CD14-positive monocyte (primary cell): ENCODE data around the gene ZDHHC5. TPM values are rescaled to one million over a fixed set of nuclear protein-coding genes. Genes with fewer than 3 reads are reported as not detected.

ENCODE experiments used
- DNase-seq, 3 donors: peaks; one replicate each; pipeline ENCODE4 v3.0.0-alpha.2; 2011 to 2022
- H2AFZ ChIP-seq: 2 replicates; pipeline ENCODE4 v1.6.0; 2012; ENCODE audit warnings: mild to moderate bottlenecking, low read depth, low read length, inconsistent platforms; ENCODE audit not compliant: insufficient read depth, poor library complexity, severe bottlenecking
- H3K27ac ChIP-seq, 2 donors: 1 replicate in 1 of 2; 2 replicates in 1 of 2; pipeline ENCODE4 v1.5.1; 2012 to 2013; ENCODE audit warnings: low read length in 2 of 2, control low read depth in 1 of 2, inconsistent platforms in 1 of 2, low read depth in 1 of 2, mild to moderate bottlenecking in 1 of 2
- H3K27me3 ChIP-seq, 2 donors: one replicate each; pipeline versions ENCODE4 v1.6.0 to v1.6.1; 2011 to 2013; ENCODE audit warnings: low read length in 2 of 2; ENCODE audit not compliant: control insufficient read depth in 2 of 2, insufficient read depth in 2 of 2
- H3K36me3 ChIP-seq, 2 donors: replicated peaks in 1 of 2; 1 replicate in 1 of 2; 2 replicates in 1 of 2; pipeline versions ENCODE4 v1.5.1 to v1.6.1; 2012 to 2013; ENCODE audit warnings: low read length in 2 of 2, control low read depth in 1 of 2, inconsistent platforms in 1 of 2, mild to moderate bottlenecking in 1 of 2; ENCODE audit not compliant: insufficient read depth in 2 of 2, control insufficient read depth in 1 of 2
- H3K4me1 ChIP-seq, 2 donors: 1 replicate in 1 of 2; 2 replicates in 1 of 2; pipeline versions ENCODE4 v1.5.1 to v1.6.1; 2012 to 2013; ENCODE audit warnings: low read length in 2 of 2, control low read depth in 1 of 2, inconsistent platforms in 1 of 2, mild to moderate bottlenecking in 1 of 2, moderate library complexity in 1 of 2; ENCODE audit not compliant: insufficient read depth in 2 of 2, control insufficient read depth in 1 of 2
- H3K4me2 ChIP-seq: replicated peaks from 2 replicates; pipeline ENCODE3; 2012; ENCODE audit warnings: low read length, moderate library complexity, mild to moderate bottlenecking; ENCODE audit not compliant: poor library complexity, severe bottlenecking; ENCODE audit errors: extremely low read depth
- H3K4me3 ChIP-seq, 3 experiments: fragments of 200-600 bp in 1 of 3; sonication (generic) in 1 of 3; replicated peaks in 1 of 3; 1 replicate in 2 of 3; 2 replicates in 1 of 3; pipeline ENCODE4 v1.5.1; 2011 to 2013; ENCODE audit warnings: low read length in 3 of 3, mild to moderate bottlenecking in 3 of 3, control low read depth in 2 of 3, low read depth in 2 of 3, inconsistent platforms in 1 of 3, moderate library complexity in 1 of 3
- H3K79me2 ChIP-seq: 2 replicates; pipeline ENCODE4 v1.6.0; 2012; ENCODE audit warnings: mild to moderate bottlenecking, control low read depth, inconsistent platforms, low read length, moderate library complexity; ENCODE audit not compliant: insufficient read depth
- H3K9ac ChIP-seq: 2 replicates; pipeline ENCODE4 v1.6.0; 2017; ENCODE audit warnings: low read length, mild to moderate bottlenecking; ENCODE audit not compliant: insufficient read depth, poor library complexity, severe bottlenecking
- H3K9me3 ChIP-seq, 2 donors: replicated peaks in 1 of 2; 1 replicate in 1 of 2; 2 replicates in 1 of 2; pipeline versions ENCODE4 v1.5.1 to v1.6.1; 2012 to 2013; ENCODE audit warnings: low read length in 2 of 2, control low read depth in 1 of 2; ENCODE audit not compliant: control insufficient read depth in 1 of 2, insufficient read depth in 1 of 2
- H4K20me1 ChIP-seq: 2 replicates; pipeline ENCODE4 v1.6.0; 2012; ENCODE audit warnings: mild to moderate bottlenecking, low read length, control low read depth, moderate library complexity; ENCODE audit not compliant: insufficient read depth
- H3K27ac Mint-ChIP-seq, 7 donors: one replicate each; pipeline ENCODE4 v1.8.0; 2020; ENCODE audit warnings: mild to moderate bottlenecking in 7 of 7, mixed read lengths in 7 of 7, moderate library complexity in 6 of 7, inconsistent platforms in 2 of 7
- H3K27me3 Mint-ChIP-seq, 3 donors: one replicate each; pipeline ENCODE4 v1.8.0; 2021 to 2022; ENCODE audit warnings: low read depth in 3 of 3, mild to moderate bottlenecking in 3 of 3, mixed read lengths in 3 of 3, moderate library complexity in 3 of 3, inconsistent platforms in 1 of 3
- H3K36me3 Mint-ChIP-seq, 2 donors: one replicate each; pipeline ENCODE4 v1.8.0; 2020; ENCODE audit warnings: mixed read lengths in 2 of 2, inconsistent platforms in 1 of 2, mild to moderate bottlenecking in 1 of 2
- H3K4me1 Mint-ChIP-seq: one replicate; pipeline ENCODE4 v1.8.0; 2020; ENCODE audit warnings: mild to moderate bottlenecking, mixed read lengths
- H3K4me3 Mint-ChIP-seq, 2 donors: one replicate each; pipeline ENCODE4 v1.8.0; 2020; ENCODE audit warnings: mild to moderate bottlenecking in 2 of 2, mixed read lengths in 2 of 2, moderate library complexity in 1 of 2
- H3K9me3 Mint-ChIP-seq, 7 donors: one replicate each; pipeline ENCODE4 v1.8.0; 2020 to 2022; ENCODE audit warnings: mixed read lengths in 7 of 7, mild to moderate bottlenecking in 6 of 7, moderate library complexity in 6 of 7, inconsistent platforms in 2 of 7
- WGBS: methylation state at CpG from one replicate; pipeline ENCODE4 v1.1.5; 2013; ENCODE audit warnings: missing lambda C conversion rate; ENCODE audit not compliant: insufficient coverage; 5-methylcytosine and 5-hydroxymethylcytosine counted together
- intact Hi-C, 2 donors: fragments of 100-400 bp; cut with micrococcal nuclease; formaldehyde crosslinking; loops; one replicate each; pipeline versions ENCODE4 v1.15.0 to v1.15.1; 2023
- polyA plus RNA-seq, 3 donors: library from polyadenylated mRNA; depleted of rRNA in 1 of 3; unstranded in 2 of 3; stranded (reverse) in 1 of 3; fragments of 300-500 nt in 2 of 3; fragments of >200 nt in 1 of 3; fragmentation: Illumina TruSeq in 2 of 3; gene quantifications; 1 replicate in 2 of 3; 2 replicates in 1 of 3; pipeline ENCODE4 v1.2.3, GENCODE V29; 2012 to 2021
- TF ChIP-seq, protein P1 (sequence below): fragments of 200-600 bp; IDR thresholded peaks from one replicate; pipeline ENCODE4 v1.8.0; 2022; ENCODE audit warnings: antibody characterized with exemption, mild to moderate bottlenecking

ZDHHC5 gene
- polyA plus RNA-seq, 3 donors: 28.6 to 37.9 (median 31.8) TPM

DNA sequence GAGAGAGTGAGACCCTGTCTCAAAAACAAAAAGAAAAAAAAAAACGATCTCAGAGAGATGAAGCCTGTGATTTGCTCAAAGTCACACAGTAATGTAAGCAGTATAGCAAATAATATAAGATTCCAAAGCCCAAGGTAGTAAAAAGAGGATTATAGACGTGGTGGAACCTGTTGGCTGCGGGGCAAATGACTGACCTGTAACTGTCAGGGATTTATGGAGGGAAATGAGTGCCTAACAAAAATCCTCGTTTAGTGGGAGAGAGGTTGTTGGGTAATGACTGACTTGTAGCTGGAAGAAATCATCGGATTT, 11.1 kb upstream of the ZDHHC5 start:
- no peaks in the 10 kb centered on the region for H3K27me3 ChIP-seq
- no peaks in the 10 kb centered on the region for H3K9me3 ChIP-seq
- no CpG with 5 or more reads among the region's 5 CpGs for WGBS
- H4K20me1 ChIP-seq: peaks cover 14% of the 10 kb centered on the region
- H3K4me3 Mint-ChIP-seq: peak overlapping the region; percentile 86 to 99
- H3K27ac ChIP-seq: peak overlapping the region; percentile 61 to 88
- no peak for DNase-seq
- peaks cover 31% of the 10 kb centered on the region for H3K4me1 Mint-ChIP-seq
- intact Hi-C loops: loop anchor here in 1 of 2 donors (1.0 kb wide), 1 partner anchor 10 kb away; no protein-coding TSS in a partner anchor
- peaks cover 25 to 28% of the 10 kb centered on the region in 2 donors for H3K36me3 Mint-ChIP-seq
- peak overlapping the region; percentile 99 for H2AFZ ChIP-seq
- H3K4me3 ChIP-seq: peak overlapping the region; percentile 51 to 98 (median 89)
- TF ChIP-seq, protein P1, sequence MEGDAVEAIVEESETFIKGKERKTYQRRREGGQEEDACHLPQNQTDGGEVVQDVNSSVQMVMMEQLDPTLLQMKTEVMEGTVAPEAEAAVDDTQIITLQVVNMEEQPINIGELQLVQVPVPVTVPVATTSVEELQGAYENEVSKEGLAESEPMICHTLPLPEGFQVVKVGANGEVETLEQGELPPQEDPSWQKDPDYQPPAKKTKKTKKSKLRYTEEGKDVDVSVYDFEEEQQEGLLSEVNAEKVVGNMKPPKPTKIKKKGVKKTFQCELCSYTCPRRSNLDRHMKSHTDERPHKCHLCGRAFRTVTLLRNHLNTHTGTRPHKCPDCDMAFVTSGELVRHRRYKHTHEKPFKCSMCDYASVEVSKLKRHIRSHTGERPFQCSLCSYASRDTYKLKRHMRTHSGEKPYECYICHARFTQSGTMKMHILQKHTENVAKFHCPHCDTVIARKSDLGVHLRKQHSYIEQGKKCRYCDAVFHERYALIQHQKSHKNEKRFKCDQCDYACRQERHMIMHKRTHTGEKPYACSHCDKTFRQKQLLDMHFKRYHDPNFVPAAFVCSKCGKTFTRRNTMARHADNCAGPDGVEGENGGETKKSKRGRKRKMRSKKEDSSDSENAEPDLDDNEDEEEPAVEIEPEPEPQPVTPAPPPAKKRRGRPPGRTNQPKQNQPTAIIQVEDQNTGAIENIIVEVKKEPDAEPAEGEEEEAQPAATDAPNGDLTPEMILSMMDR: no peak
- peak overlapping the region; percentile 51 to 97 (median 93) for H3K27ac Mint-ChIP-seq
- H3K27me3 Mint-ChIP-seq: peaks cover 0 to 3% (median 0%) of the 10 kb centered on the region in 3 donors
- peaks cover 38 to 41% of the 10 kb centered on the region in 2 donors for H3K4me1 ChIP-seq
- peaks cover 39% of the 10 kb centered on the region for H3K79me2 ChIP-seq
- H3K4me2 ChIP-seq: peak overlapping the region; percentile 88
- no peaks in the 10 kb centered on the region for H3K9me3 Mint-ChIP-seq
- H3K9ac ChIP-seq: peak overlapping the region; percentile 70
- H3K36me3 ChIP-seq: peaks cover 23 to 27% of the 10 kb centered on the region in 2 donors

DNA sequence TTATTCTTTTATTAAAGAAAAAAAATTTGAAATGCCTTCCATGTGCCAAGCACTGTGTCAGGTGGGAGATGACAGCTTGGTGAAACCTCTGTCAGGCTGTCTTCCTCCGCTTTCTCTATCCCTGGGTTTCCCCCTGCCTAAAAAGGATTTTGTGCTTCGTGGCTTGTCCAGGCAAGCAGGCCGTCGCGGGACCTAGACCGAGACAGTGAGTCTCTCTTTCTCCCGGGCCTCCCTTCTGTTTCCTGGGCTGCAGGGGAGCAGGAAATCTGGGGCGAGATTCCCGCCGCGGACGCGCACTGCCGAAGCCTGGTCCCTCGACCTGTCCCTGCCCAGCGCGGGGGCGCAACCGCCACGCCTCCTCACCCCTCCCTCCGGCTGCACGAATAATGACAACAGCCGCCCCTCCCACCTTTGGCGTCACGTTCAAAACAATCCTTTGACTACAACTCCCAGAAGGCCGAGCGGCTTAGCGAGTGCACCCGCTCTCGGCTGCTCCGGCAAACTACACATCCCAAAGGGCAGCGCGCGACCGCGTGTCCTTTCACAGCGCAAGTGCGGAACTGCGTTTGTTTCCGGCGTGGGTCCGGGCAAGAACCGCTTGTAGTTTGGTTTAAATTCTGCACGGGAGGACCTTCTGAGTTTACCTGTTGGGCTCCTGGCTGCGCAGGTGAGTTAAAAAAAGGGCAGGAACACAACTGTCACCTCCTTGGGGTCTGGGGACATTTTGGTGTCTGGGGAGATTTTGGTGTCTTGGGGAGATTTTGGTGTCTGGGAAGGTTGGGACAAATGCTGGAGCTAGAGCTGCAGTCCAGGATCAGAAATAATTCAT, 10.5 kb upstream of the ZDHHC5 start, which contains the start of gene CLP1:
Gene CLP1, plus strand, starts transcription at position 569 of the 829 bp plus-strand sequence. CDS start 1,715 bp downstream, outside the sequence.
- TF ChIP-seq, protein P1: no peak
- DNase-seq: peak; percentile 97 to 98 (median 97)
- H3K4me3 ChIP-seq: peak within 1 kb of the TSS; percentile 70 to 98 (median 89)
- no peaks in the 10 kb centered on the region for H3K9me3 ChIP-seq
- WGBS: under 1% methylated on average over 40 of the region's 45 CpGs
- H3K36me3 Mint-ChIP-seq: peaks cover 29 to 33% of the 10 kb centered on the region in 2 donors
- H3K36me3 ChIP-seq: peaks cover 28 to 32% of the 10 kb centered on the region in 2 donors
- peaks cover 0 to 3% (median 0%) of the 10 kb centered on the region in 3 donors for H3K27me3 Mint-ChIP-seq
- no peaks in the 10 kb centered on the region for H3K9me3 Mint-ChIP-seq
- H3K27ac Mint-ChIP-seq: peak within 1 kb of the TSS; percentile 91 to 97 (median 95)
- peaks cover 27% of the 10 kb centered on the region for H3K4me1 Mint-ChIP-seq
- H2AFZ ChIP-seq: peak within 1 kb of the TSS; percentile 99
- H3K4me3 Mint-ChIP-seq: peak within 1 kb of the TSS; percentile 86 to 99
- peak within 1 kb of the TSS; percentile 70 for H3K9ac ChIP-seq
- peaks cover 35 to 39% of the 10 kb centered on the region in 2 donors for H3K4me1 ChIP-seq
- H3K4me2 ChIP-seq: peak within 1 kb of the TSS; percentile 88
- peak within 1 kb of the TSS; percentile 61 to 88 for H3K27ac ChIP-seq
- intact Hi-C loops: loop anchor here in 1 of 2 donors (1.0 kb wide), 1 partner anchor 10 kb away; no protein-coding TSS in a partner anchor
- H4K20me1 ChIP-seq: peaks cover 14% of the 10 kb centered on the region
- peaks cover 39% of the 10 kb centered on the region for H3K79me2 ChIP-seq
- no peaks in the 10 kb centered on the region for H3K27me3 ChIP-seq
